DND-41 (cell line): ENCODE results near the gene GABBR1.

Source experiments
- ATAC-seq: fragments of 200-7000 bp; cut with Tn5 transposase; 3 replicates; pipeline ENCODE4 v1.9.1; 2021; ENCODE audit warnings: low read depth; ENCODE audit not compliant: insufficient read depth
- DNase-seq: peaks from one replicate; pipeline ENCODE4 v3.0.0-alpha.2; 2020
- H2AFZ ChIP-seq: 2 replicates; pipeline ENCODE4 v1.6.0; 2012; ENCODE audit warnings: low read depth, low read length
- H3K27ac ChIP-seq: 2 replicates; pipeline ENCODE4 v1.5.1; 2012; ENCODE audit warnings: low read length, inconsistent platforms
- H3K27me3 ChIP-seq: fragments of 200-600 bp; sonication (generic); 2 replicates; pipeline ENCODE4 v1.6.0; 2012; ENCODE audit warnings: low read length, mild to moderate bottlenecking, inconsistent platforms; ENCODE audit not compliant: insufficient read depth, poor library complexity
- H3K36me3 ChIP-seq: 2 replicates; pipeline ENCODE4 v1.5.1; 2012; ENCODE audit warnings: low read length, inconsistent platforms; ENCODE audit not compliant: insufficient read depth
- H3K4me1 ChIP-seq: 2 replicates; pipeline ENCODE4 v1.5.1; 2012; ENCODE audit warnings: mild to moderate bottlenecking, low read length; ENCODE audit not compliant: insufficient read depth
- H3K4me2 ChIP-seq: 2 replicates; pipeline ENCODE4 v1.6.0; 2012; ENCODE audit warnings: mild to moderate bottlenecking, moderate library complexity, low read length, inconsistent platforms; ENCODE audit not compliant: insufficient read depth
- H3K4me3 ChIP-seq, 2 experiments: fragments of 200-600 bp in 1 of 2; shearing (Covaris generic) in 1 of 2; 2 replicates each; pipeline ENCODE4 v1.5.1; 2012 to 2016; ENCODE audit warnings: inconsistent platforms in 2 of 2, low read length in 2 of 2, mild to moderate bottlenecking in 2 of 2, low read depth in 1 of 2, moderate library complexity in 1 of 2
- H3K79me2 ChIP-seq: 2 replicates; pipeline ENCODE4 v1.6.0; 2012; ENCODE audit warnings: low read length, inconsistent platforms; ENCODE audit not compliant: insufficient read depth
- H3K9ac ChIP-seq: 2 replicates; pipeline ENCODE4 v1.6.0; 2012; ENCODE audit warnings: low read depth, mild to moderate bottlenecking, inconsistent platforms, low read length, moderate library complexity
- H3K9me3 ChIP-seq: 2 replicates; pipeline ENCODE4 v1.5.1; 2012; ENCODE audit warnings: low read length, moderate library complexity, mild to moderate bottlenecking, inconsistent platforms; ENCODE audit not compliant: insufficient read depth, severe bottlenecking
- H4K20me1 ChIP-seq: 2 replicates; pipeline ENCODE4 v1.6.0; 2012; ENCODE audit warnings: low read length; ENCODE audit not compliant: insufficient read depth
- CTCF ChIP-seq: IDR thresholded peaks from 2 replicates; pipeline ENCODE4 v1.5.1; 2012; ENCODE audit warnings: borderline replicate concordance, low read length, moderate library complexity, mild to moderate bottlenecking; ENCODE audit not compliant: poor library complexity, severe bottlenecking; ENCODE audit errors: extremely low read depth
- EZH2 ChIP-seq: IDR thresholded peaks from 3 replicates; pipeline ENCODE4 v1.6.1; 2012; ENCODE audit warnings: borderline replicate concordance, low read depth, mild to moderate bottlenecking, moderate library complexity, low read length, inconsistent platforms; ENCODE audit not compliant: severe bottlenecking

GABBR1 gene

GRCh38 chr6:29591677-29592076, 41.3 kb downstream of the GABBR1 start:
- Histone ChIP-seq H3K4me3 (no peak overlapping the region), H3K27me3 (peaks cover 18% of the 10 kb centered on the region), H2AFZ (no peak overlapping the region), H3K9me3 (no peaks in the 10 kb centered on the region), H3K36me3 (no peaks in the 10 kb centered on the region), H4K20me1 (no peaks in the 10 kb centered on the region), H3K27ac (no peak overlapping the region), H3K9ac (no peak overlapping the region), H3K4me1 (no peaks in the 10 kb centered on the region), H3K79me2 (no peaks in the 10 kb centered on the region), H3K4me2 (no peak overlapping the region)
- ATAC-seq (no peak), DNase-seq (no peak)
- TF ChIP-seq CTCF (no peak), EZH2 (no peak)

GRCh38 chr6:29590218-29590808, 42.7 kb downstream of the GABBR1 start:
- H3K9ac ChIP-seq = no peak overlapping the region
- no peaks in the 10 kb centered on the region for H3K36me3 ChIP-seq
- no peaks in the 10 kb centered on the region for H4K20me1 ChIP-seq
- no peak overlapping the region for H3K4me2 ChIP-seq
- H3K79me2 ChIP-seq = no peaks in the 10 kb centered on the region
- H3K4me3 ChIP-seq = no peak overlapping the region
- no peak overlapping the region for H3K27ac ChIP-seq
- no peak for TF ChIP-seq CTCF
- ATAC-seq = no peak
- H3K4me1 ChIP-seq = no peaks in the 10 kb centered on the region
- H2AFZ ChIP-seq = no peak overlapping the region
- no peaks in the 10 kb centered on the region for H3K9me3 ChIP-seq
- DNase-seq = no peak
- peaks cover 23% of the 10 kb centered on the region for H3K27me3 ChIP-seq

GRCh38 chr6:29589423-29590048, 43.4 kb downstream of the GABBR1 start:
- H3K4me2 ChIP-seq = no peak overlapping the region
- H4K20me1 ChIP-seq = no peaks in the 10 kb centered on the region
- no peaks in the 10 kb centered on the region for H3K36me3 ChIP-seq
- no peak overlapping the region for H3K9ac ChIP-seq
- H2AFZ ChIP-seq = no peak overlapping the region
- H3K27ac ChIP-seq = no peak overlapping the region
- TF ChIP-seq EZH2 = no peak
- peak; percentile 97 for TF ChIP-seq CTCF
- DNase-seq (peak; percentile 55), ATAC-seq (peak; percentile 80; the same call in 2 of the 3 replicates)
- H3K27me3 ChIP-seq = peaks cover 24% of the 10 kb centered on the region
- no peaks in the 10 kb centered on the region for H3K4me1 ChIP-seq
- H3K79me2 ChIP-seq = no peaks in the 10 kb centered on the region
- H3K4me3 ChIP-seq = no peak overlapping the region
- H3K9me3 ChIP-seq = no peaks in the 10 kb centered on the region

GRCh38 chr6:29584821-29585220, 48.2 kb downstream of the GABBR1 start, which contains the start of gene OR2H2:
TSS of gene OR2H2 (plus strand) at chr6:29585121. CDS start at chr6:29587945, 2,824 bp downstream.
- Histone ChIP-seq H3K4me3 (no peak within 1 kb of the TSS), H3K9ac (no peak within 1 kb of the TSS), H3K4me1 (no peaks in the 10 kb centered on the region), H3K4me2 (no peak within 1 kb of the TSS), H4K20me1 (no peaks in the 10 kb centered on the region), H3K79me2 (no peaks in the 10 kb centered on the region), H3K9me3 (no peaks in the 10 kb centered on the region), H3K36me3 (no peaks in the 10 kb centered on the region), H2AFZ (no peak within 1 kb of the TSS), H3K27ac (no peak within 1 kb of the TSS), H3K27me3 (peaks cover 15% of the 10 kb centered on the region)
- no peak for TF ChIP-seq CTCF
- no peak for TF ChIP-seq EZH2
- ATAC-seq = no peak
- no peak for DNase-seq
